Loucy (cell line): ENCODE measurements around the gene UBL3.

Experiments
- H2AFZ ChIP-seq: fragments of 200-600 bp; sonication (generic); 2 replicates; pipeline ENCODE4 v1.6.0; 2016; ENCODE audit warnings: antibody characterized with exemption, mild to moderate bottlenecking, low read length, moderate library complexity
- H3F3A ChIP-seq: fragments of 200-600 bp; 2 replicates; pipeline ENCODE4 v1.6.0; 2016; ENCODE audit warnings: antibody characterized with exemption, low read depth, mild to moderate bottlenecking
- H3K27me3 ChIP-seq: fragments of 200-600 bp; sonication (generic); 2 replicates; pipeline ENCODE4 v1.6.1; 2014; ENCODE audit warnings: low read length, mild to moderate bottlenecking; ENCODE audit not compliant: insufficient read depth, poor library complexity, severe bottlenecking
- H3K36me3 ChIP-seq: fragments of 200-600 bp; sonication (generic); 2 replicates; pipeline ENCODE4 v1.6.1; 2016; ENCODE audit warnings: low read length; ENCODE audit not compliant: insufficient read depth
- H3K4me1 ChIP-seq: fragments of 200-600 bp; sonication (generic); 2 replicates; pipeline ENCODE4 v1.5.1; 2014; ENCODE audit warnings: low read length, mild to moderate bottlenecking; ENCODE audit not compliant: insufficient read depth, poor library complexity, severe bottlenecking
- H3K4me2 ChIP-seq: fragments of 200-600 bp; sonication (generic); 2 replicates; pipeline ENCODE4 v1.6.0; 2014; ENCODE audit warnings: antibody characterized with exemption, low read length, low read depth, mild to moderate bottlenecking; ENCODE audit not compliant: poor library complexity, severe bottlenecking
- H3K4me3 ChIP-seq: fragments of 200-600 bp; sonication (generic); 2 replicates; pipeline ENCODE4 v1.5.1; 2014; ENCODE audit warnings: low read length, mild to moderate bottlenecking, mixed read lengths; ENCODE audit not compliant: poor library complexity, severe bottlenecking
- H3K79me2 ChIP-seq: fragments of 200-600 bp; sonication (generic); 2 replicates; pipeline ENCODE4 v1.6.1; 2014; ENCODE audit warnings: low read length; ENCODE audit not compliant: insufficient read depth
- H3K9ac ChIP-seq: fragments of 200-600 bp; sonication (generic); 2 replicates; pipeline ENCODE4 v1.6.0; 2014; ENCODE audit warnings: mild to moderate bottlenecking, low read depth, low read length, moderate library complexity; ENCODE audit not compliant: poor library complexity, severe bottlenecking
- H3K9me2 ChIP-seq: fragments of 200-600 bp; sonication (generic); replicated peaks from 2 replicates; pipeline ENCODE4 v1.6.1; 2016; ENCODE audit warnings: low read depth, low read length, mixed read lengths
- H3K9me3 ChIP-seq: fragments of 200-600 bp; sonication (generic); 2 replicates; pipeline ENCODE4 v1.6.1; 2014; ENCODE audit warnings: mild to moderate bottlenecking, antibody characterized with exemption, low read length, low read depth; ENCODE audit not compliant: insufficient read depth
- H4K20me1 ChIP-seq: fragments of 200-600 bp; sonication (generic); 2 replicates; pipeline ENCODE4 v1.6.0; 2014; ENCODE audit warnings: antibody characterized with exemption, low read length, mild to moderate bottlenecking; ENCODE audit not compliant: insufficient read depth, poor library complexity, severe bottlenecking
- EZH2phosphoT487 ChIP-seq: fragments of 200-600 bp; IDR thresholded peaks from 2 replicates; pipeline ENCODE4 v1.6.1; 2018; ENCODE audit warnings: antibody characterized with exemption, mild to moderate bottlenecking, moderate library complexity, borderline replicate concordance
- TF ChIP-seq, protein P1 (sequence below): fragments of 200-600 bp; sonication (generic); conservative IDR thresholded peaks from 2 replicates; pipeline ENCODE4 v1.5.1; 2014; ENCODE audit warnings: mild to moderate bottlenecking, antibody characterized with exemption, low read length

Gene UBL3

DNA sequence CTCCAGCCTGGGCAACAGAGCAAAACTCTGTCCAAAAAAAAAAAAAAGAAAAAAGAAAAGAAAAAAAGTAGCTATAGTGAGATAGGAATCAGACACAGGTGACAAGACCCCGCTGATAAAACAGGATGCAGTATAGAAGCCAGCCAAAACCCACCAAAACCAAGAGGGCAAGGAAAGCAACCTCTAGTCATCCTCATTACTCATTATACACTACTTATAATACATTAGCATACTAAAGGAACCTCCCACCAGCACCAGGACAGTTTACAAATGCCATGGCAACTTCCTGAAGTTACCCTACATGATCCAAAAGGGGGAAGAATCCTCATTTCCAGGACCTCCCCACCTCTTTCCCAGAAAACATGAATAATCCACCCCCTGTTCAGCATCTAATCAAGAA is 35.6 kb upstream of the UBL3 start:
- H3K4me3 ChIP-seq, result no peak overlapping the region
- no peaks in the 10 kb centered on the region for H3K27me3 ChIP-seq
- no peak overlapping the region for H3K4me2 ChIP-seq
- no peak overlapping the region for H3K9ac ChIP-seq
- no peaks in the 10 kb centered on the region for H3K9me3 ChIP-seq
- H3K4me1 ChIP-seq, result peaks cover 16% of the 10 kb centered on the region
- no peak overlapping the region for H2AFZ ChIP-seq
- H3K9me2 ChIP-seq, result no peaks in the 10 kb centered on the region
- no peaks in the 10 kb centered on the region for H4K20me1 ChIP-seq
- TF ChIP-seq EZH2phosphoT487, result no peak
- TF ChIP-seq, protein P1, sequence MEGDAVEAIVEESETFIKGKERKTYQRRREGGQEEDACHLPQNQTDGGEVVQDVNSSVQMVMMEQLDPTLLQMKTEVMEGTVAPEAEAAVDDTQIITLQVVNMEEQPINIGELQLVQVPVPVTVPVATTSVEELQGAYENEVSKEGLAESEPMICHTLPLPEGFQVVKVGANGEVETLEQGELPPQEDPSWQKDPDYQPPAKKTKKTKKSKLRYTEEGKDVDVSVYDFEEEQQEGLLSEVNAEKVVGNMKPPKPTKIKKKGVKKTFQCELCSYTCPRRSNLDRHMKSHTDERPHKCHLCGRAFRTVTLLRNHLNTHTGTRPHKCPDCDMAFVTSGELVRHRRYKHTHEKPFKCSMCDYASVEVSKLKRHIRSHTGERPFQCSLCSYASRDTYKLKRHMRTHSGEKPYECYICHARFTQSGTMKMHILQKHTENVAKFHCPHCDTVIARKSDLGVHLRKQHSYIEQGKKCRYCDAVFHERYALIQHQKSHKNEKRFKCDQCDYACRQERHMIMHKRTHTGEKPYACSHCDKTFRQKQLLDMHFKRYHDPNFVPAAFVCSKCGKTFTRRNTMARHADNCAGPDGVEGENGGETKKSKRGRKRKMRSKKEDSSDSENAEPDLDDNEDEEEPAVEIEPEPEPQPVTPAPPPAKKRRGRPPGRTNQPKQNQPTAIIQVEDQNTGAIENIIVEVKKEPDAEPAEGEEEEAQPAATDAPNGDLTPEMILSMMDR, result no peak
- H3K36me3 ChIP-seq, result no peaks in the 10 kb centered on the region
- H3K79me2 ChIP-seq, result no peaks in the 10 kb centered on the region
- H3F3A ChIP-seq, result no peaks in the 10 kb centered on the region

DNA sequence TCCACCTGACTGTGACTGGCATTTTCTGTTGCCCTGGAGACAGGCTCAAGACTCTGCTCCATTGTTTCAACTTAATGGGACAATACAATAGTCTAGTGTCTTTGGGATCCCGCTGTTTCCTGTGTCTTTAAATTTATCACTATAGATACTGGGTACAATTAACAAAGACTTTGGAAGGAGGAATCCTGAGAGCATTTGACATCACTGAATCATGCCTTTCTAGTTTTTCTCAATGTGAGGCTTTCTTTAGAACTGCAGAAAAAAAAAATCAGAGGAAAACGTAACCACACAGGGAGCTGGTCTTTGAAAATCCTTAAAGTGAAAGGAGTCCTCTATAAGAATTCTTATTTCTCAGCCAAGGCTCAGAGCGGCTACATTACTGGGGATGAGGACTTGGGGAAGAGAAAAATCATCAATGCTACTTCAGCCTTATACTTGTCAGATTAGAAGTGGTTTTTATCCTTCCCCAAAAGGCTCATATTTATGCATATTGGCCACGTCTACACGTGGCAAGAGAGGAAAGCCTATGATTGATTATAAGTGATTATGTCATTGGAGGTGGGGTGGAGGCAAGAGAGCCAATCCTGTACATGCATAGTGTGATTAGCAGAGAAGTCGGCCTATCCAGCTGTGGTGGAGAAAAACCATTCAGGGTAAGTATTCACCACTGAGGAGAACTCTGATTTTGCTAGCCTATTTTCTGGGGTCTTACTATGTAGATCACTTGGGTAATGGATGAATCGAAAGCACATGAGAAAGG is 34.4 kb upstream of the UBL3 start:
- Histone ChIP-seq H3K79me2 (no peaks in the 10 kb centered on the region), H4K20me1 (no peaks in the 10 kb centered on the region), H2AFZ (no peak overlapping the region), H3K36me3 (no peaks in the 10 kb centered on the region), H3K9ac (no peak overlapping the region), H3K27me3 (no peaks in the 10 kb centered on the region), H3K9me2 (no peaks in the 10 kb centered on the region), H3F3A (no peaks in the 10 kb centered on the region), H3K4me1 (peaks cover 16% of the 10 kb centered on the region), H3K4me2 (no peak overlapping the region), H3K9me3 (no peaks in the 10 kb centered on the region), H3K4me3 (no peak overlapping the region)
- TF ChIP-seq EZH2phosphoT487, result no peak
- TF ChIP-seq, protein P1, result no peak

DNA sequence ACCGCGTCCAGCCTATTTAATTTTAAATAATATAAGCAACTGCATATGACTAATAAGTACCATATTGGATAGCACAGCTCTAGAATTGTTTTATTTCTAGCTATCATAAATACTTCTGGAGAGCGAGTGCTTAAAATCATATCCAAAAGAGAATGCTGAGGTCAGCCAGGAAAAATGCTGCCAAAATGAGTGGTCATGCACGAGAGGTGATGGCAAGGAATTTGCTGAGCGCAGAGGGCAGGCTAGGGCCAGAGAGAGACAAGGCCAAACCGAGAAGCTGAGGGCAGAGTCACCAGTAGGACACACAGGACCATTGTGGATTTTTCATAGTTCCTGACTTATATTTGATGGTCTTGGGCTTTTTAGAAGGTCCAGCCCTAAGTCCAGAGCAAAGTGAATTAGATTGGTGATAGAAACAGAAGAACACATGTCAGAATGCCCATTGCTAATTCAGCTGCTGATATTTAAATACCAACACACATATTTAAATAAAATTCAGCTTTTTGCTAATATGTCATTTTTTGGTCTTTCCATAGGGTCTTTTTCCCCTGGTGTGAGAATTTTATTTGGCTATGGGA is 33.6 kb upstream of the UBL3 start:
- H3F3A ChIP-seq, result no peaks in the 10 kb centered on the region
- no peak overlapping the region for H3K4me3 ChIP-seq
- H2AFZ ChIP-seq, result no peak overlapping the region
- no peaks in the 10 kb centered on the region for H3K9me3 ChIP-seq
- no peaks in the 10 kb centered on the region for H3K79me2 ChIP-seq
- H3K27me3 ChIP-seq, result no peaks in the 10 kb centered on the region
- TF ChIP-seq, protein P1, result no peak
- no peak for TF ChIP-seq EZH2phosphoT487
- H4K20me1 ChIP-seq, result no peaks in the 10 kb centered on the region
- H3K9me2 ChIP-seq, result no peaks in the 10 kb centered on the region
- H3K9ac ChIP-seq, result no peak overlapping the region
- H3K36me3 ChIP-seq, result no peaks in the 10 kb centered on the region
- H3K4me1 ChIP-seq, result peaks cover 16% of the 10 kb centered on the region
- no peak overlapping the region for H3K4me2 ChIP-seq
